HG02588 (cell line): ENCODE data around the gene NAA40.

ENCODE experiments used
- ATAC-seq: cut with Tn5 transposase; IDR thresholded peaks from one replicate; pipeline ENCODE4 v1.9.1; 2021; ENCODE audit warnings: mild to moderate bottlenecking, moderate library complexity; ENCODE audit not compliant: unreplicated experiment

NAA40 gene

DNA sequence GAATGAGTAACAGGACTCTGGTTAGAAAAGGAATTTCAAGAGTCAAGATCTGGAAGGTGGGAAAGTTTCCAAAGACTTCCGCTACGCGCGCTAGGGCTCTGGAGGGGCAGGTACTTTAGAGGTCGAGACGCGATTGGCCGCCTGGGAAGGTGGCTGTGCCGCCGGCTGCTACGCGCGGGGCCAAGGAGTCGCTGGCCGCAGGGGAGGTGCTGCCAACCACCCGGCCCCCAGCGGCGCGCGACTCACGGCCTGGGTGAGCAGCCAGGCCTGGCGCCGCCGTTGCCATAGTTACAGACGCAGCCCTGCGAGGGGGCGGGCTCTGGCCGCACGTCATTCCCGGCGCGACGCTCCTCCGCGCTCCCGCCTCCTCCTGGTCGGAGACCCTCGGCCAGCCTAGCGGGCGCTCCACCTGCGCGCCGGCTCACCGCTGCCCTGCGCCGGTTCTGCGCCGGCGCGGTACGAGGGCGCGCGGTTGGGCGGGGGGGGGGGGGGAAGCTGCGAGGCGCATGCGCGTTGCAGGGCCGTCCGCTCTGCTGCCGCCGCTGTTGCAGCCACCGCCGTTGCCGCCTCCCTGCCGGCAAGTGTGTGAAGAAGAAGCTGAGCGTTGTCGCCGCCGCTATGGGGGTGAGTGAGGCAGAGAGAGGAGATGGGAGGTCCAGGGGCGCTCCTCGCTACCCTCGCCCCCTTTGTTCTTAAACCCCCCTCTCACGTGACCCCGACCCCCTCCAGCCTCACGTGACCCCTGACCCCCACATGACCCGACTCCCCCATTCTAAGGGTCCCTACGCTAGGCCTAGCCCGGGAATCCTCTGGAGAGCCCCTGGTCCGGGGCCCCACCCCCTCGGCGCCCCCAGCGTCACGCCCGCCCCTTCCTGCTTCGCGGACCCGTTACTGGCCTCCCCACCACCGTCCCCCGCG, at the start of gene NAA40:
Gene NAA40 (plus strand): TSS at position 524 of the 918 bp plus-strand sequence. CDS start 95 bp downstream, at position 619.
- ATAC-seq = peak; percentile 92

DNA sequence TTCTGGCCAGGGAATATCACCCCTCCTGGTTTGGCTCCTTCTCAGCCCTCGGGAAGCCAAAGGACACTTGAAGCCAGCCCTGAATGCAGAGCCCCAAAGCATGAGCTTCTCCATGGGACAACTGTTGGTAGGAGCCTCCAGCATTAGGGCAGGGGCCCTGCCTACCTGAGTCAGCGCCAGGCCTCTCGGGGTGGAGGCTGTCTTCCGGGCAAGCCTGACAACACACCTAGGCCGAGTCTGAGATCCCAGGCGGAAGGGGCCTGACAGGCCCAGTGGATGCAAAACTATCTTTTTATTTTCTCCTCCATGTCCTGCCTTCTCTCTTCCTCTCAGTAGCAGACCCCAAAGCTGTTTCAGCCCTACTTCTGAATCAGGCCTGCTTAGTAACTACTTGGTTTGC, 49.5 kb upstream of the NAA40 start:
- no peak for ATAC-seq

DNA sequence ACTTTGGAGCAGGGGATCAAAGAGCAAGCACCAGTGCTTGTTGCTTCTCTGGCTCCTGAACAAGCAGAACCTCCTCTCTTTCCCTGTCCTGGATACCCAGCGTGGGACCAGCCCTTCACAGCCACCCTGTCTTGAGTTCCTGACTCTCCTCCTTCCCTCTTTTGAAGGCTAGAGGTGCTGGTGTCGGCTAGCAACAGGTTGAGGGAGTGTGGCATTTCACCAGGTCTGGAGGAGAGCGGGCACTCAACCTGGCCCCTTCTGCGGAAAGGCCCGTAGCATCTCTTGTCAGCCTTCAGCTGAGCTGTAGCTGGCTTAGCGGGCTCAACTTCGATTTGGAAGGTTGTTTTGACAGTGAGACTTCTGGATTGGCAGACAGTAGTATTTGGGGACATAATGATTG, 48.4 kb upstream of the NAA40 start:
- ATAC-seq = no peak

DNA sequence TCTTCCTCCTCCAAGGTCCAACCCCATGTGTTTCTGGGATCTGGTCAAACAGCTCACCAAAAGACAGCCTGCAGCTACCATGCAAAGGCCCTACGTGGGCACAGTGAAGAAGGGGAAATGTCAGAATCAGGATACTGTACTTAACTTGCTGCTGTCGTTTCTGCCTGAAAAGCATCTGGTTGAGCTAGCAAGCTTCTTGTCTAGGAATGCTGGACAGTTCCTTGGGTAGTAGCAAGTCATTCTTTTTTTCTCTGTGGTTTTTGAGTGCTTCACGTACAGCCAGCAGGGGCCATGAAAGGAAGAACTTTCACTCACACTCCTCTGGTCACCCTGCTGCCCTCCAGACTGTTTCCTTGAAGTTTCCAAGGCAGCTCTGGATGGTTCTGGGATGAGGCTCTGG, 46.6 kb upstream of the NAA40 start:
- no peak for ATAC-seq

- ATAC-seq = no peak
Measured at GRCh38 chr11:63893355-63893754, 45.4 kb upstream of the NAA40 start.

DNA sequence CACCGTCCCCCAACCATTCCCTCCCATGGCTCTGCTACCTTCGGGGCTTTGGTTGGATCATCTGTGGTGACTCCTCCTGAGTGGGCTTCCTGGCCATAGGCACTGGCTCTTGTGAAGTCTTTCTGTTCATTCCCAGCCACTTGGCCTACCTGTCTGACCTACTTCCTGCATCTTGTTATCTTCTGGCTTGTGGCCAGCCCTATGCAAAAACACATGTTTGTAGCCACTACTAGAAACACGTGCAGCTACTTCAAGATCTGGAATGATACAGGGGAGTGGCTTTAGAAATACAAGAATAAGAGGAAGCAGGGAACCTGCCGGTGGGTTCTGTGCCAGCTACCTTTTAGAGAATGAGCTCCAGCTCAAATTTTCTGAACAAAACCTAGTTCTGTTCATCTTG, 42.7 kb upstream of the NAA40 start:
- ATAC-seq = no peak

- ATAC-seq = no peak
Measured at GRCh38 chr11:63897459-63898146, 41.2 kb upstream of the NAA40 start.

DNA sequence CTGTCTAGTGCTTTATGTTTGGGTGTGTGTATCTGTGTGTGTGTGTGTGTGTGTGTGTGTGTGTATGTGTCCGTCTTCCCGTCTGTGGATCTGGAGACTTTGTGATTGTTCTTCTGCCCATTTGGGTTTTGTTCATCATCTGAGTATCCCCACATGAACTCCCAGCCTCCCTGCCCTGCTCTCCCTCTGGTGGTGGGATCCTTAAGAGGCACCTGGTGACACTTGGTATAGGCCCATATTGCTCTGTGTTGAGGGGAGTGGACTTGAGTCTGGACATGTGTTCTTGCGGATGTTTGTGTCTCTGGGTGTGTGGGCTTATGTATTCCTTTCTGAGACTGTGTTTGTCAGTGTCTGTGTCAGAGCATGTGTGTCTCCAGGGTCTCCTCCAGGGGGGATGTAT, 37.1 kb upstream of the NAA40 start:
- ATAC-seq = no peak

GRCh38 chr11:63903884-63904283, 34.9 kb upstream of the NAA40 start:
- ATAC-seq = no peak

DNA sequence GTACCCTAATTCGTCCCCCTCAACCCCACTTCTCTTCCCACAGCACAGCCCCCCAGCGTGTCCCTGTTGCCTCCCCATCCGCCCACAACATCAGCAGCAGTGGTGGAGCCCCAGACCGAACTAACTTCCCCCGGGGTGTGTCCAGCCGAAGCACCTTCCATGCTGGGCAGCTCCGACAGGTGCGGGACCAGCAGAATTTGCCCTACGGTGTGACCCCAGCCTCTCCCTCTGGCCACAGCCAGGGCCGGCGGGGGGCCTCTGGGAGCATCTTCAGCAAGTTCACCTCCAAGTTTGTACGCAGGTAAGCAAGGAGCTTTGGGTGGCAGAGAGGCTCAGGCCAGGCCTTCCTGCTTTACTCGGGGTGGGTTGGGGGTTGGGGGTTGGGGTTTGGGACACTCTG, 34.1 kb upstream of the NAA40 start:
- no peak for ATAC-seq

DNA sequence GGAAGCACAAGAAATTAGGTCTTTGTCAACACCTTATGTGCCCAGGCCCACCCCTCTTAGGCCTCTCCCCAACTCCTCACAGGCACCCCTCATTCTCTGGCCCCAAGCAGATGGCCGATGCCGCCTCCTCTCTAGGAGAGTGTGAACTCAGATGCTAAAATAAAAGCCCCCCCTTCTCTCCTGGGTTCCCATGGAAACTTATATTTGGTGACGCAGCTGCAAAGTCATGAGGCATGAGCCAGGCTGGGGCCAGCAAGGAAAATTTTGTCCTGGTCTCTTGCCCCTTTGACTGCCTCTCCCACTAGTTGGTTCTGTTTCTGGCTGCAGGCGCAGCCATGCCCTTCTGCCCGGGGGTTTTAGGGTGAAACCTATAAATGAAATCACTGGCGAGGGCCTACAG, 33.6 kb upstream of the NAA40 start:
- no peak for ATAC-seq

DNA sequence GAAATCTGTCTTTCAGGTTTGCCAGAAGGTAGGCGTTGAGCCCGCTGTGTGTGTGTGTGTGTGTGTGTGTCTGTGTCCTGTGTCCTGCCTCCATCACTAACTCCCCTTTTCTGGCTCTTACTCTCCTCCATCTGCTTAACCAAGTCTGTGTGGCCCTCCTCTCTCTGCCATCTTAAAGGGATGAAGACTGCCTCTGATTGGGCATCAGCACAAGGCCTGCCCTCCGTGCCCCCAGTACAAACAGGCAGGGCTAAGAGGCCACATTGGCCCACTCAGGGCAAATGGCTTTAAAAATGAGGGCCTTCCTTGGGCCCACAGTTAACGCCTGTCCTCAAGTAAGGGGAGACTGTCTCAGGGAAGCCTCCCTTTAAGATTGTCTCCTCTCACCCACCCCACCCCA, 32.7 kb upstream of the NAA40 start:
- no peak for ATAC-seq

DNA sequence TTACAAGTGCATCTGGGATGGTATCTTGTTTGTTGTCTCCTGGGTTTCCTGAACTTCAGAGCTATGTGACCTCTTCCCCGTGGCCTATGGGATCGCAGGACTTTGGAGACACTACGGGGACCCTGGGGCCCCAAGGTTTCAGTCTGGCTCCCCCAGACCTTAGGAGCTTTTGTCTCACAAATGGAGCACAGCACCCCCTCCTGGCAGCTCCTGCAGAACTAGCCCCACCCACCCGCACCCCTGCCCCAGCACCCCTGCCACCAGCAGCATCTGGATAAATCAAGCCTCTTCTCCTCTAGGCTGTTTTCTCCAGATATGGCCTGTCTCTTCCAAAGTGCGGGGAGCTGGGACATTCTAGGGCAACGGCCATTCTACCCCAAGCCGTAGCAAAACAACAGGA, 32.2 kb upstream of the NAA40 start:
- no peak for ATAC-seq

DNA sequence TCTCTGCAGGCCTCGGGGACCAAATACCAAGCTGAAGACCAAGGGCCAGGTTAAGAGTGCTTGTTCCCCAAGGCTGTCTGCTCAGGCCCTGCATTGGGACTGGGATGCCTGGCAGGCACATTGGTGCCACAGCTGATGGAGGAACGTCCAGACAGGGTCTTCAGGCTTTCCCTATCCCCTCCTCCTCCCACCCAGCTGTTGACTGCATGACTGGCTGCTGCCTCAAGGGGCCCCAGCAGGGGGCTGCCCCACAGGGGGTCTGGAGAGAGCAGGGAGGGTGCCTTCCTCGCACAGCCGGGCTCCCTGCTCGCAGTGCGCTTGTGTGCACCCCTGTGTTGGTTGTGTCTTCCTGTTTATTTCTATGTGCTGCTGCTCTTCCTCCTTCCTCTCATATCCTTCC, 31.7 kb upstream of the NAA40 start:
- no peak for ATAC-seq

DNA sequence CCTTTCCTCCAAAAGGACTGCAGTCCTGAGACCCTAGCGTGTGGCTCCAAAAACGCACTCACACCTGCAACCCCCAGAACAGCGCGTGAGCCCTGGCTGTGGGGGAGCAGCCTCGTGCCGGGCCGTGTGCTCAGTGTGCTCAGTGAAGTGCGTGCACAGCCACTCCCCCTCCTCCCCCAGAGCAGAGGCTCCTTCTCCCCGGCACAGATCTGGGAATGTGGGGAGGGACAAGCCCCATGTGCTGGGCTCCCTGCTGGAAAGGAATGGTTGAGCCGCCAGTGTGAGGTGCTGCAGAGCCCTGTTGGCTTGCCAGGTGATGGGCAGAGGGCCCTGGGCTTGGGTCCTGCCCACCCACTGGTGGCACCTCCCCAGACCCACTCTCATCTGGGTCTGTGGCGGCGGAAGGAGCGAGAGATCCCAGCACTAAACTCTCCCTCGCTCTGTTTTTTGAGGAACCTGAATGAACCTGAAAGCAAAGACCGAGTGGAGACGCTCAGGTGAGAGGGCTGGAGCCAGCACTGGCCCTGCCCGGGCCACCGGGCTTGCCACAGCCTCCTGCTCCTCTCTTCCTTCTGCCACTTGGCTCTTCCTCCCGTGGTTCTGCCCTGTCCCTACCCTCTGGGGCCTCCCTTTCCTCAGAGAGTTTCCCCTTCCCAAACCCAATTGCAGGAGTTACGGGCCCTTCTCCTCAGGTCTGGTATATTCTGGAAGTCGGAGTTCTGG, 30.8 kb upstream of the NAA40 start:
- ATAC-seq = no peak

DNA sequence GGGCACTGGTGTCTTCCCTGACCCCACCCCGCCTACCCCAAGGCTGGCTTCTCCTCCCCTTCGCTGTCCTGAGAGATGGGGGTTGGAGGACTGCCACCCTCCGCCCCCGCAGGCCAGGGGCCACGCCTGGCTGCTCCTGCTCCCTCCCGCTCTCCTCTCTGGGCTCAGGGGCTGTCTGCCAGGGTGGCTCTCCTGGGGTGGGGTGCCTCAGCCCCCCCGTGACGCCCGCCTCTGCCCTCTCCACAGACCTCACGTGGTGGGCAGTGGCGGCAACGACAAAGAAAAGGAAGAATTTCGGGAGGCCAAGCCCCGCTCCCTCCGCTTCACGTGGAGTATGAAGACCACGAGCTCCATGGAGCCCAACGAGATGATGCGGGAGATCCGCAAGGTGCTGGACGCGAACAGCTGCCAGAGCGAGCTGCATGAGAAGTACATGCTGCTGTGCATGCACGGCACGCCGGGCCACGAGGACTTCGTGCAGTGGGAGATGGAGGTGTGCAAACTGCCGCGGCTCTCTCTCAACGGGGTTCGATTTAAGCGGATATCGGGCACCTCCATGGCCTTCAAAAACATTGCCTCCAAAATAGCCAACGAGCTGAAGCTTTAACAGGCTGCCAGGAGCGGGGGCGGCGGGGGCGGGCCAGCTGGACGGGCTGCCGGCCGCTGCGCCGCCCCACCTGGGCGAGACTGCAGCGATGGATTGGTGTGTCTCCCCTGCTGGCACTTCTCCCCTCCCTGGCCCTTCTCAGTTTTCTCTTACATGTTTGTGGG, 30.0 kb upstream of the NAA40 start:
- ATAC-seq = no peak

GRCh38 chr11:63909591-63910506, 29.0 kb upstream of the NAA40 start:
- no peak for ATAC-seq

DNA sequence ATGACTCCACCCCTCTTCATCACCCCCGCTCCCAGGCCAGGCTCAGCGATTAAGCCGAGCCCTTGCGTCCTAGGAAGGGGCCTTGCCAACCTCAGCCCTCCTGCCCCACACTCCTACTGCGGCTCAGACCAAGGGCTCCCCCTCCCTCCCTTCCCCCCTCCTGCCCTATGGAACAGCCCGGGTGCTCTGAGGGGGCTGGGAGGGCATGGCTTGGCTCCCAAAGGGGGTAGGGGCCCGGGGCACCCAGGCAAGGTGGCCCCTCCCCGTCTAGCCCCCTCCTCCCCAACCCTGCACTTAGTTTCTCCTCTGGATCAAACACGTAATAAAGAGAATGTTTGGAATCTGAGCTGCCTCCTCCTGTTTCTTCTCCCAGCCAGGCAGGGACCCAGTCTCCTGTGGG, 28.1 kb upstream of the NAA40 start:
- ATAC-seq = no peak

- no peak for ATAC-seq
Measured at GRCh38 chr11:63911440-63911839, 27.4 kb upstream of the NAA40 start.

GRCh38 chr11:63911876-63912275, 26.9 kb upstream of the NAA40 start:
- ATAC-seq = no peak
